Transverse colon (tissue), 4 donors: ENCODE measurements around the gene LINGO1. TPM values are rescaled to one million over a fixed set of nuclear protein-coding genes. Genes with fewer than 3 reads are reported as not detected.

Source experiments
- DNase-seq: peaks from one replicate; pipeline ENCODE4 v3.0.0-alpha.2; 2019
- H3K27ac ChIP-seq, 4 donors: fragments of 200-600 bp; sonication (generic); 2 replicates each; pipeline ENCODE4 v1.5.1; 2016 to 2018; ENCODE audit warnings: inconsistent platforms in 4 of 4
- H3K27me3 ChIP-seq: fragments of 200-600 bp; sonication (generic); 2 replicates; pipeline ENCODE4 v1.5.1; 2017; ENCODE audit warnings: inconsistent platforms
- H3K36me3 ChIP-seq, 4 donors: fragments of 200-600 bp; sonication (generic); 2 replicates each; pipeline ENCODE4 v1.5.1; 2017 to 2019; ENCODE audit warnings: inconsistent platforms in 4 of 4
- H3K4me1 ChIP-seq, 4 donors: fragments of 200-600 bp; sonication (generic); 2 replicates each; pipeline ENCODE4 v1.5.1; 2017 to 2020; ENCODE audit warnings: inconsistent platforms in 4 of 4
- H3K4me3 ChIP-seq, 4 donors: fragments of 200-600 bp; sonication (generic); 1 replicate in 1 of 4; 2 replicates in 3 of 4; pipeline versions ENCODE4 v1.5.1 to v1.6.1; 2017 to 2019; ENCODE audit warnings: inconsistent platforms in 4 of 4
- H3K9me3 ChIP-seq, 2 donors: fragments of 200-600 bp; sonication (generic); 2 replicates each; pipeline ENCODE4 v1.5.1; 2017 to 2019; ENCODE audit warnings: inconsistent platforms in 2 of 2
- EP300 ChIP-seq: sonication (generic); formaldehyde crosslinking; IDR thresholded peaks from one replicate; pipeline ENCODE4 v1.6.1; 2017; ENCODE audit warnings: antibody characterized with exemption, low read depth
- POLR2A ChIP-seq: fragments of 450-650 bp; IDR thresholded peaks from one replicate; pipeline ENCODE4 v1.6.1; 2016; ENCODE audit warnings: antibody characterized with exemption, mild to moderate bottlenecking, moderate library complexity
- POLR2AphosphoS5 ChIP-seq, 3 donors: sonication (generic); formaldehyde crosslinking; IDR thresholded peaks; one replicate each; pipeline ENCODE4 v1.6.1; 2016; ENCODE audit warnings: antibody characterized with exemption in 3 of 3
- WGBS, 2 donors: methylation state at CpG; one replicate each; pipeline ENCODE4 v1.1.5; 2018; ENCODE audit warnings: low coverage in 1 of 2; 5-methylcytosine and 5-hydroxymethylcytosine counted together
- in situ Hi-C, 4 donors: fragments of 200-750 bp; cut with MboI; loops; one replicate each; pipeline versions ENCODE4 v1.15.0 to v1.15.1; 2017; ENCODE audit warnings: low sequenced_read_pairs in 3 of 4, low pct_ligation_motif_present in 1 of 4, low pct_unique_long_range_greater_than_20kb in 1 of 4
- intact Hi-C: fragments of 100-400 bp; cut with DNase I; formaldehyde crosslinking; loops from one replicate; pipeline ENCODE4 v1.15.1; 2023; ENCODE audit warnings: low total_unique reads
- total RNA-seq, 4 donors: library from RNA; depleted of rRNA; stranded (reverse); fragments of >200 nt; gene quantifications; one replicate each; pipeline ENCODE4 v1.1.0, GENCODE V29; 2016
- TF ChIP-seq, protein P1 (sequence below), 5 experiments: fragments of 200-600 bp in 3 of 5; fragments of 450-650 bp in 2 of 5; sonication (generic) in 3 of 5; IDR thresholded peaks; 1 replicate in 2 of 5; 2 replicates in 3 of 5; pipeline ENCODE4 v1.5.1; 2016 to 2017; ENCODE audit warnings: antibody characterized with exemption in 5 of 5, inconsistent platforms in 3 of 5, mild to moderate bottlenecking in 2 of 5, moderate library complexity in 1 of 5

LINGO1 gene
- total RNA-seq, 4 donors from 2014 or later = 0.27 to 0.95 TPM; not detected in 2

DNA sequence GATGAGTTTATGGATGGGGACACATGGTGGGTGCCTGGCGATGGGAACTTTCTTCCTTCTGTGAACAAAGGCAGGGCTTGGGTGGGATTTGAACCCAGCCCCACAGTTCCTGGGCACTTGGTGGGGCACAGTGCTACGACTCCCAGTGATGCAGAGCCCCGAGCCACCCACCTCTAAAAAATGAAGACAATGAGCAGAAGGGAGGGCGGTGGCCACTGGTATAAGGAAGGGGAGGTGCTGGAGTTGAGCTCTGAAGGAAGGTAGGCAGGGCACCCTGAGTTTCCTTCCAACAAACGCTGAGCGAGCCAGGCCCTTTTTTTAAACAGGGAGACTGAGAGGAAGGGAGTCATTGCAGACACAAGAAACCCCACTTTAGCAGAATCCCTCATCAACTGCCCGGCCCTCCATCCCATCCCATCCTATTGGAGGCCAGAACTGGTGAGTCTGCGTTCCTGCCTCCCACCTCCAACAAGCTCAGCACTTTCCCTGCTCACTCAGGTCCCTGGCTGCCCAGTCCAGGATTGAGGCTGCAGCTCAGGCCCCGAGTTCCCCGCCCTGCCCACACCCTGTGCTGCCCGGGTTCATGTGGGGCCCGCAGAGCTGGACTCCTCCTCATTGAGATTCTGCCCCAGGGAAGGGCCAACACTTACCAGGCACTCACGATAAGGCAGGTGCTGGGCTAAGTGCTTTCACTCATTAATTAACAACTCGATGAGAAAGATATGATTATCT is 57.3 kb downstream of the LINGO1 start:
- in situ Hi-C loops (no loop called here), intact Hi-C loops (no loop called here)
- Histone ChIP-seq H3K27ac (no peak overlapping the region), H3K4me1 (no peaks in the 10 kb centered on the region), H3K4me3 (no peak overlapping the region), H3K36me3 (no peaks in the 10 kb centered on the region), H3K27me3 (no peaks in the 10 kb centered on the region), H3K9me3 (no peaks in the 10 kb centered on the region)
- no peak for DNase-seq
- WGBS, 2 donors = 66 to 68% methylated on average over 3 to 14 of the region's 14 CpGs
- TF ChIP-seq EP300 = no peak
- TF ChIP-seq POLR2A = no peak
- no peak for TF ChIP-seq POLR2AphosphoS5 (IDR thresholded peaks at IDR 0.05)
- TF ChIP-seq, protein P1, sequence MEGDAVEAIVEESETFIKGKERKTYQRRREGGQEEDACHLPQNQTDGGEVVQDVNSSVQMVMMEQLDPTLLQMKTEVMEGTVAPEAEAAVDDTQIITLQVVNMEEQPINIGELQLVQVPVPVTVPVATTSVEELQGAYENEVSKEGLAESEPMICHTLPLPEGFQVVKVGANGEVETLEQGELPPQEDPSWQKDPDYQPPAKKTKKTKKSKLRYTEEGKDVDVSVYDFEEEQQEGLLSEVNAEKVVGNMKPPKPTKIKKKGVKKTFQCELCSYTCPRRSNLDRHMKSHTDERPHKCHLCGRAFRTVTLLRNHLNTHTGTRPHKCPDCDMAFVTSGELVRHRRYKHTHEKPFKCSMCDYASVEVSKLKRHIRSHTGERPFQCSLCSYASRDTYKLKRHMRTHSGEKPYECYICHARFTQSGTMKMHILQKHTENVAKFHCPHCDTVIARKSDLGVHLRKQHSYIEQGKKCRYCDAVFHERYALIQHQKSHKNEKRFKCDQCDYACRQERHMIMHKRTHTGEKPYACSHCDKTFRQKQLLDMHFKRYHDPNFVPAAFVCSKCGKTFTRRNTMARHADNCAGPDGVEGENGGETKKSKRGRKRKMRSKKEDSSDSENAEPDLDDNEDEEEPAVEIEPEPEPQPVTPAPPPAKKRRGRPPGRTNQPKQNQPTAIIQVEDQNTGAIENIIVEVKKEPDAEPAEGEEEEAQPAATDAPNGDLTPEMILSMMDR (IDR thresholded peaks at IDR 0.05) = no peak

DNA sequence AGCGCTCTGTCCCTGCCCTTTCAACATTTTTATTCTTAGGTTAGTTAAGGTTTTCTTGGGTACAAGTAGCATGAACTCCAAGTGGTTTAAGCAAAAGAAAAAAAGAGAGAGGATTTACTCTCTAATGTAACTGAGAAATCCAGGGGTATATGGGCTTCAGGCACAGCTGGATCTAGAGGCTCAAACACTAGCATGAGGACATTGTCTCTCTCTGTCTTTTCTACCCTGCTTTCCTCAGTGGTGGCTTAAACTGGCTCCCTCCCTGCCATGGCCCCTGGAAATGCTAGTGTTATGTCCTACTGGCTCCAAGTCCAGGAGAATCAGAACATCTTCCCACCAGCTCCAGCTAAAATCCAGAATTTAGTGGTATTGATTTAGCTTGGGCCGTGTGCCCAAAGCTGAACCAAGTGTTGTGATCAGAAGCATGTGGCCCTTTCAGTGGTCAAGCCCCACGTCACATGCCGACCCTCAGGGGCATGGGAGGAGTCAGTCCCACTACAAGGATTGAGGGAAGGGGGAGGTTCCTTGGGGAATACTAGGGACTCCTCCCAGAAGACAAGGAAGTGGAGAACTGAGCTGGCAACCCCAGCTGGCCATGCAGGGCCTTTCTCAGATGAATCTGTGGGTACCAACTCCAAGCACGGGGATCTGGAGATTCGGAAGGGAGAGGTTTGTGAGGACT is 58.0 kb downstream of the LINGO1 start:
- no peak for DNase-seq
- 79% methylated on average over 6 of the region's 6 CpGs; no CpG with 5 or more reads in 1 of the 2 donors for WGBS, 2 donors
- in situ Hi-C loops = no loop called here

DNA sequence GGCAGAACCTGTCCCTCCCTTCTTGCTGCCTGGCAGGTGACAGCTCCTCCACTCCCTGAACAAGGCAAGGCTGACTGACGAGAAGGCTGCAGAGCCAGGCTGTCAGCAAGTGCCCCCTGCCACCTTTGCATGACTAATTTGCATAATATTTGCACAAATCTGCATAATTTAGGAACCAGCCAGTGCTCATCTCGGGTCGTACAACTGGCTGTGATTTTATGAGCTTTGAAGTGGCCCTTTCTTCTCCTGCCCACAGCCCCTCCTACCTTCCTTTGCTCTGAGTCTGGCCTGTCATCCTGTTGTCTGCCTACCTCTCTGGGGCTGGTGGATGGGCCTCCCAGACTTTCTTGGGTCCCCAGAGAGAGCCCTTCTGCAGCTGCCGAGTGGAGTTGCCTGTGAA is 58.9 kb downstream of the LINGO1 start:
- Histone ChIP-seq H3K27ac (no peak overlapping the region), H3K9me3 (no peaks in the 10 kb centered on the region), H3K4me3 (no peak overlapping the region), H3K36me3 (no peaks in the 10 kb centered on the region), H3K4me1 (peaks cover 0 to 8% (median 2%) of the 10 kb centered on the region in 4 donors), H3K27me3 (no peaks in the 10 kb centered on the region)
- intact Hi-C loops (no loop called here), in situ Hi-C loops (no loop called here)
- DNase-seq = no peak
- 55% methylated on average over 4 of the region's 4 CpGs; no CpG with 5 or more reads in 1 of the 2 donors for WGBS, 2 donors
- TF ChIP-seq EP300 = no peak
- no peak for TF ChIP-seq POLR2AphosphoS5 (IDR thresholded peaks at IDR 0.05)
- no peak for TF ChIP-seq POLR2A
- TF ChIP-seq, protein P1 (IDR thresholded peaks at IDR 0.05) = no peak

More for the DNA sequence above, 58.0 kb downstream of the LINGO1 start:
- Histone ChIP-seq H3K9me3 (no peaks in the 10 kb centered on the region), H3K36me3 (no peaks in the 10 kb centered on the region), H3K4me3 (no peak overlapping the region), H3K27ac (no peak overlapping the region), H3K4me1 (peaks cover 0 to 3% (median under 1%) of the 10 kb centered on the region in 4 donors), H3K27me3 (no peaks in the 10 kb centered on the region)
- TF ChIP-seq, protein P1 (IDR thresholded peaks at IDR 0.05) = no peak
- TF ChIP-seq EP300 (no peak), POLR2A (no peak), POLR2AphosphoS5 (IDR thresholded peaks at IDR 0.05) (no peak)
- intact Hi-C loops = no loop called here

DNA sequence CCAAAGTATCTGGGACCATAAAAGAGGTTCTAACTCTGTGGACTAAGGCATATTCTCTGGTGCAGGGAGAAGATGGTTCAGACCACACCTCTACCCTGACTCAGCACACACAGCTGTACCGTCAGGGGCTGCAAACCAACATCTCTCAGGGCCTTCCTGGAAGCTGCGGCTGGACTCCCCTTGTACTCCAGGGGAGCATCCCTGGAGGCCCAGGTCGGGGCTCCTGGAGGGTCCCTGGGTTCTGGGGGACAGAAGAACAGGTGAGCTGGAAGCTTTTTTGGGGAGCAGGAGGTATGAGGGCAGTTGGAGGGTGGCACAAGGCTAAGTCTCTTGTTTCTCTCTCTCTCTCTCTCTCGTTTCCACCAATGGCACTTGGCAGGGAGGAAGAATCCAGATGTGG is 60.5 kb downstream of the LINGO1 start:
- in situ Hi-C loops = no loop called here
- no peak for TF ChIP-seq EP300
- TF ChIP-seq, protein P1 (IDR thresholded peaks at IDR 0.05) = no peak
- no peak for TF ChIP-seq POLR2A
- TF ChIP-seq POLR2AphosphoS5 (IDR thresholded peaks at IDR 0.05) = no peak
- 76% methylated on average over 4 of the region's 4 CpGs; no CpG with 5 or more reads in 1 of the 2 donors for WGBS, 2 donors
- H3K27ac ChIP-seq = no peak overlapping the region
- no peaks in the 10 kb centered on the region for H3K27me3 ChIP-seq
- H3K9me3 ChIP-seq = no peaks in the 10 kb centered on the region
- no peaks in the 10 kb centered on the region for H3K36me3 ChIP-seq
- H3K4me3 ChIP-seq = no peak overlapping the region
- H3K4me1 ChIP-seq = peaks cover 0 to 8% (median 2%) of the 10 kb centered on the region in 4 donors
- intact Hi-C loops = no loop called here
- DNase-seq = no peak
